Loucy (cell line): ENCODE data around the gene FCGR3A.
"Not testable (repeated sequence)": the region's sequence is repeated elsewhere in the genome, so short reads cannot be mapped to it uniquely, and the experiment has no call there.

ENCODE experiments used
- H2AFZ ChIP-seq: fragments of 200-600 bp; sonication (generic); 2 replicates; pipeline ENCODE4 v1.6.0; 2016; ENCODE audit warnings: antibody characterized with exemption, mild to moderate bottlenecking, low read length, moderate library complexity
- H3F3A ChIP-seq: fragments of 200-600 bp; 2 replicates; pipeline ENCODE4 v1.6.0; 2016; ENCODE audit warnings: antibody characterized with exemption, low read depth, mild to moderate bottlenecking
- H3K27me3 ChIP-seq: fragments of 200-600 bp; sonication (generic); 2 replicates; pipeline ENCODE4 v1.6.1; 2014; ENCODE audit warnings: low read length, mild to moderate bottlenecking; ENCODE audit not compliant: insufficient read depth, poor library complexity, severe bottlenecking
- H3K36me3 ChIP-seq: fragments of 200-600 bp; sonication (generic); 2 replicates; pipeline ENCODE4 v1.6.1; 2016; ENCODE audit warnings: low read length; ENCODE audit not compliant: insufficient read depth
- H3K4me1 ChIP-seq: fragments of 200-600 bp; sonication (generic); 2 replicates; pipeline ENCODE4 v1.5.1; 2014; ENCODE audit warnings: low read length, mild to moderate bottlenecking; ENCODE audit not compliant: insufficient read depth, poor library complexity, severe bottlenecking
- H3K4me2 ChIP-seq: fragments of 200-600 bp; sonication (generic); 2 replicates; pipeline ENCODE4 v1.6.0; 2014; ENCODE audit warnings: antibody characterized with exemption, low read length, low read depth, mild to moderate bottlenecking; ENCODE audit not compliant: poor library complexity, severe bottlenecking
- H3K4me3 ChIP-seq: fragments of 200-600 bp; sonication (generic); 2 replicates; pipeline ENCODE4 v1.5.1; 2014; ENCODE audit warnings: low read length, mild to moderate bottlenecking, mixed read lengths; ENCODE audit not compliant: poor library complexity, severe bottlenecking
- H3K79me2 ChIP-seq: fragments of 200-600 bp; sonication (generic); 2 replicates; pipeline ENCODE4 v1.6.1; 2014; ENCODE audit warnings: low read length; ENCODE audit not compliant: insufficient read depth
- H3K9ac ChIP-seq: fragments of 200-600 bp; sonication (generic); 2 replicates; pipeline ENCODE4 v1.6.0; 2014; ENCODE audit warnings: mild to moderate bottlenecking, low read depth, low read length, moderate library complexity; ENCODE audit not compliant: poor library complexity, severe bottlenecking
- H3K9me2 ChIP-seq: fragments of 200-600 bp; sonication (generic); replicated peaks from 2 replicates; pipeline ENCODE4 v1.6.1; 2016; ENCODE audit warnings: low read depth, low read length, mixed read lengths
- H3K9me3 ChIP-seq: fragments of 200-600 bp; sonication (generic); 2 replicates; pipeline ENCODE4 v1.6.1; 2014; ENCODE audit warnings: mild to moderate bottlenecking, antibody characterized with exemption, low read length, low read depth; ENCODE audit not compliant: insufficient read depth
- H4K20me1 ChIP-seq: fragments of 200-600 bp; sonication (generic); 2 replicates; pipeline ENCODE4 v1.6.0; 2014; ENCODE audit warnings: antibody characterized with exemption, low read length, mild to moderate bottlenecking; ENCODE audit not compliant: insufficient read depth, poor library complexity, severe bottlenecking
- CTCF ChIP-seq: fragments of 200-600 bp; sonication (generic); conservative IDR thresholded peaks from 2 replicates; pipeline ENCODE4 v1.5.1; 2014; ENCODE audit warnings: mild to moderate bottlenecking, antibody characterized with exemption, low read length
- EZH2phosphoT487 ChIP-seq: fragments of 200-600 bp; IDR thresholded peaks from 2 replicates; pipeline ENCODE4 v1.6.1; 2018; ENCODE audit warnings: antibody characterized with exemption, mild to moderate bottlenecking, moderate library complexity, borderline replicate concordance

Gene FCGR3A

GRCh38 chr1:161512636-161513447, 36.8 kb downstream of the FCGR3A start:
- not testable (repeated sequence) for H3K9me3 ChIP-seq, H3K4me1 ChIP-seq, H3K9me2 ChIP-seq, H3K4me3 ChIP-seq, H3K36me3 ChIP-seq, H3K4me2 ChIP-seq, H3K27me3 ChIP-seq, H3K9ac ChIP-seq, H4K20me1 ChIP-seq, H2AFZ ChIP-seq, H3K79me2 ChIP-seq, H3F3A ChIP-seq

GRCh38 chr1:161511756-161512060, 37.9 kb downstream of the FCGR3A start:
- Histone ChIP-seq H3K79me2 (no peaks in the 10 kb centered on the region), H3K9ac (no peak overlapping the region), H3K4me1 (no peaks in the 10 kb centered on the region), H3K9me3 (no peaks in the 10 kb centered on the region), H3K9me2 (no peaks in the 10 kb centered on the region), H3K36me3 (no peaks in the 10 kb centered on the region), H3K4me2 (no peak overlapping the region), H3K4me3 (no peak overlapping the region), H3F3A (no peaks in the 10 kb centered on the region), H4K20me1 (no peaks in the 10 kb centered on the region), H2AFZ (no peak overlapping the region), H3K27me3 (no peaks in the 10 kb centered on the region)
- TF ChIP-seq CTCF (no peak), EZH2phosphoT487 (no peak)

- no peaks in the 10 kb centered on the region for H3K27me3 ChIP-seq
- H3K4me2 ChIP-seq, result no peak overlapping the region
- H3F3A ChIP-seq, result no peaks in the 10 kb centered on the region
- H3K4me1 ChIP-seq, result no peaks in the 10 kb centered on the region
- TF ChIP-seq CTCF, result no peak
- TF ChIP-seq EZH2phosphoT487, result no peak
- no peaks in the 10 kb centered on the region for H3K9me2 ChIP-seq
- no peak overlapping the region for H3K4me3 ChIP-seq
- no peaks in the 10 kb centered on the region for H4K20me1 ChIP-seq
- H3K79me2 ChIP-seq, result no peaks in the 10 kb centered on the region
- no peaks in the 10 kb centered on the region for H3K36me3 ChIP-seq
- no peaks in the 10 kb centered on the region for H3K9me3 ChIP-seq
- no peak overlapping the region for H2AFZ ChIP-seq
- no peak overlapping the region for H3K9ac ChIP-seq
These were observed 38.4 kb downstream of the FCGR3A start for GRCh38 chr1:161511018-161511755.

- Histone ChIP-seq H3K9me3 (no peaks in the 10 kb centered on the region), H3K4me3 (no peak overlapping the region), H3K36me3 (no peaks in the 10 kb centered on the region), H3K4me1 (peaks cover 4% of the 10 kb centered on the region), H3K79me2 (no peaks in the 10 kb centered on the region), H3K4me2 (no peak overlapping the region), H3F3A (no peaks in the 10 kb centered on the region), H2AFZ (no peak overlapping the region), H4K20me1 (no peaks in the 10 kb centered on the region), H3K9me2 (no peaks in the 10 kb centered on the region), H3K9ac (no peak overlapping the region), H3K27me3 (no peaks in the 10 kb centered on the region)
- no peak for TF ChIP-seq CTCF
- no peak for TF ChIP-seq EZH2phosphoT487
These were observed 39.1 kb downstream of the FCGR3A start for GRCh38 chr1:161510477-161510876.
